Right renal cortex interstitium (tissue), 3 donors: ENCODE results near the gene ZNF235. TPM values are rescaled to one million over a fixed set of nuclear protein-coding genes. Genes with fewer than 3 reads are reported as not detected.
"Not testable (repeated sequence)": the region's sequence is repeated elsewhere in the genome, so short reads cannot be mapped to it uniquely, and the experiment has no call there.

ENCODE experiments used
- DNase-seq, 3 donors: peaks; one replicate each; pipeline ENCODE4 v3.0.0-alpha.2; 2013; ENCODE audit warnings: low read depth in 3 of 3, low spot score in 2 of 3
- polyA plus RNA-seq, 3 donors: library from polyadenylated mRNA; unstranded; fragments of 120-200 nt; gene quantifications; one replicate each; pipeline ENCODE4 v1.2.1, GENCODE V29; 2013; ENCODE audit not compliant: insufficient read length in 3 of 3

Gene ZNF235
- 10 to 100 TPM; 12.5 to 14.6 (median 13.2) TPM for polyA plus RNA-seq

DNA sequence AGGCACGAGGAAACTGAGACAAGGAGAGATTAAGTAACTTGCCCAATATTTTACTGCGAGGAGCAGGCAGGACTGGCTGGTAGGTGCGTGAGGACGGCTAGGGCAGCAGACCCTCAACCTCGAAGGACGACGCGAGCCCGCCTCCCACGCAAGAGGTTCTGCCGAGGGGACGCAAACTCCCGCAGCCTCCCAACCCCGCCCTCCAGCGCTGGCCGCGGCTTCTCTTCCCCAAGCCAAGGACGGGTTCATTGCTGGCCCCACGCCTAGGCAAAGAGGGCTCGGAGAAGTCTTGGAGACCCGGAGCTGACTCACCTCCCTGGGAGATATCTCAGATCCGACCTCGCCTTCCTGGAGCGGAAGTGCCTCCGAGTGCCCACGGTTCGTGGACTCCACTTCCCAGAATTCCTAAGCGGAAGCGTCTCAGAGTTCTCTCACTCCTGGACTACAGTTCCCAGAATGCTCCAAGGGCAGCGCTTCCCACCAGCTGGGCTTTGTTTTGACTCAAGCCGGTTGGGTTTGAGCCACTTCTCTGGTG lies at the start of gene ZNF235:
TSS of gene ZNF235 (minus strand) at position 367 of the 535 bp plus-strand sequence. CDS start 1,621 bp downstream, outside the sequence.
- DNase-seq, result peak; percentile 70 to 94 (median 85)

DNA sequence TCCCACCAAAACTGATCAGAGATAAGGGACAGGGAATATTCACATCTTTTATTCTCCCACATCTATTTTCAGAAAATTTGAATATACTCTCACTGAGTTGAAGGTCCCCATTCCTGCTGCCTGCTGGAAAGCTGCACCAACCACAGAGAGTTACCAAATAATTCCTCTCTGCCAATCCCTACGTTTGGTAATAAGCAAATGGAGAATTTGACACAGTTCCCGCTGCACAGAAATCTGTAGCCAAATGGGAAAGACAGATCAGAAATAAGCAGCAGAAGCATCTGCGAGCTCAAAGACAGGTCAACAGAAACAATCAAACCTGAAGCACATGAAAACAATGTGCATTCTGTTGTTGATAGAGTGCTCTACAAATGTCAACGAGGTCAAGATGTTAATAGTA lies 41.7 kb upstream of the ZNF235 start:
- no peak for DNase-seq

DNA sequence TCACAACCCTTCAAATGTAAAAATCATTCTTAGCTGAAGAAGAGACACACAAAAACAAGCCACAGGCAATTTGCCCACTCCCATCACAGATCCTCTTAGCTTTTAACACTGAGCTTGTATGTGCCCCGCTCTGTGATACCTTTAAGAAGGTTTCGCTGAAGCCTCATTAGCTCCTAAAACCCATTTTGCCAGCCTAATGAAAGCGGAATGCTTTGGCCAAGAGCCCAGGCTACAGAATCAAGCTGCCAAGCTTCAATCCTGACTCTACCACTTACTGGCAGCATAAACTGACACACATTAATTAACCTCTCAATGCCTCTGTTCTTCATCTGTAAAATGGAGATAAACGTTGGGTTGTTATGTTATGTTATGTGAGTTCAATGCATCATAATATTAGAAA lies 41.1 kb upstream of the ZNF235 start:
- no peak for DNase-seq

DNA sequence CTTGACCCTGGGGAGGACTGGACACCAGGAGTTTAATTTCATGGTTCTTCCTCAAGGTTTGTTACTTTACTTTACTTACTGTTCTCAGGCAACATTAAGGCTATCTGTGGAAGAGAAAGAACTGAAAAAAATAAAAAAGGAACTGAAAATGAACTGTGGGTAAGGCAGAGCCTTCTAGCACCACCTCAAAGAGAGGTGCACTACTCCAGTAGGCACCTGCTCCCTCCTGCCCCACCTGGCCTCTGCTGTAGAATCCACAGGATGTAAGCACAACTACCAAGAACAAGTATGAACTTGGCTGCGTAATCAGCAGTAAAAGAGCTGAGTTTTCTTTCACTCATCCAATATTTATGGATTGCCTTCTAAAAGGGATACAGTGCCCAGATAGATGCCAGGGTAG lies 39.4 kb upstream of the ZNF235 start:
- DNase-seq, result no peak

DNA sequence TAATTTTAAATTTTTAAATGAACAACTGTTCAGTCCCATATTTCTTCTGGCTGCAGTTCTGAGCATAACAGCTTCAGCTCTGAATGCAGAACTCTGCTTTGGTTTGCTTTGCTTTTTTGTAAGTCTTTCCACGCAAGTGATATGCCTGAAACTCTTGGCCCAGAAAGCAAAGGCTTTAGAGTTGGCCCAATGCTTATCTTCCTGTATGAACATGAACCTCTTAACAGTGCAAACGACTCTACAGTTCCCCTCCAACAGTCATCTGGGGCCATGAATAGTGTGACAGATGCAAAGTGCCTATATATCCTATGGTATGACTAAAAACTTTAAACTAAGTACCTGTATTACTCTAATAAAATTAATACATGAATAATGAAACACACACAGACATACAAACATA lies 37.0 kb upstream of the ZNF235 start:
- no peak for DNase-seq

DNA sequence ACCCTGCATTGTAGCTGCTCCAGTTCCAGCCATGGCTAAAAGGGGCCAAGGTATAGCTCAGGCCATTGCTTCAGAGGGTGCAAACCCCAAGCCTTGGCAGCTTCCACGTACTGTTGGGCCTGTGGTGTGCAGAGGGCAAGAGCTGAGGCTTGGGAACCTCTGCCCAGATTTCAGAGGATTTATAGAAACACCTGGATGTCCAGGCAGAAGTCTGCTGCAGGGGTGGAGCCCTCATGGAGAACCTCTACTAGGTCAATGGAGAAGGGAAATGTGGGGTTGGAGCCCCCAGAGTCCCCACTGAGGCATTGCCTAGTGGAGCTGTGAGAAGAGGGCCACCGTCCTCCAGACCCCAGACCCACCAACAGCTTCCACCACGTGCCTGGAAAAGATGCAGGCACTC lies 29.8 kb upstream of the ZNF235 start:
- not testable (repeated sequence) for DNase-seq

DNA sequence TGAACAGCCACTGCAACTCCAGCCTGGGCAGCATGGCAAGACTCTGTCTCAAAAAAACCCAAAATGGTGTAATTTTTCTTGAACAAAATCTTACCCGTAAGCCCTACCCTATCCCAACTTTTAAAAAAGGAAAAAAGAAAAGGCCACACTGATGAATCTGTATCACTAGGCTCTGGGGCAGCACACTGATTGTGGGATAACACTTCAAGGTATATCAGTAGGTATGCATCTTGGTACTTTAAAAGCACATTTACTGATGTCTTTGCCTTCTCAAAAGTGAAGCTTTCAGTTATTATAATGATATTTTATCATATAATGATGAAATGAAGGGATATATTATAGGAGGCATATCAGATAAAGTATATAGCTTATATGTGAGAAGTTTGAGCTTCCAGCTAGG lies 27.3 kb upstream of the ZNF235 start:
- DNase-seq, result no peak

DNA sequence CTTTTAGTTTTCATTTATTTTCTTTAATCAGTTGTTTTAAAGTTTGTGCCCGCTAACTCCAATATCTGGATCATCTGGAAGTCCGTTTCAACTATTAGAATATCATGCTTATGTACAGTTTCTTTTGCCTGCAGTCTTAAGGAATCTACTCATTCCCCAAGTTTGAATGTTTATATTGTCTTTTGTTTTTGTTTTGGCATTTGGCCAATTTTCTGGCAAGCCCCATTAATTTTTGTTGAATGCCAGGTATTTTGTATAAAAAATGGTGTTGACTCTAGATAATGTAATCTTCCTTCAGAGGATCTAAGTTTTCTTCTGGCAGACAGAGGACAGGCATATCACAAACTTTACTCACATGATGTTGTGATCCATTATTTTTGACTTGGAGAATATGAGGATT lies 11.1 kb upstream of the ZNF235 start:
- no peak for DNase-seq

DNA sequence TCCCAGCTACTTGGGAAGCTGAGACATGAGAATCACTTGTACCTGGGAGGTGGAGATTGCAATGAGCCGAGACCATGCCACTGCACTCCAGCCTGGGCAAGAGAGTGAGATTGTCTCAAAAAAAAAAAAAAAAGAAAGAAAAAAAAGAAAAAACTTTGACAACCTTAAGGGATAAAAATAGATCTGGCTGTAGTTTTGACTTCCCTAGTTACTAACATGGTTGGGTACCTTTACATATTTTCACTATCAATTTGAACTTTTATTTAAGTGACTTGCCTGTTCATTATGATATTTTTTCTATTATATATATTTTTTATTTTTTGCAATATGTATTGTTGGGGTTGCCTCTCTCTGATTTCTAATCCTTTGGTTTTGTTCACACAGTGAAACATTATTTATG lies 8.4 kb upstream of the ZNF235 start:
- DNase-seq, result no peak

DNA sequence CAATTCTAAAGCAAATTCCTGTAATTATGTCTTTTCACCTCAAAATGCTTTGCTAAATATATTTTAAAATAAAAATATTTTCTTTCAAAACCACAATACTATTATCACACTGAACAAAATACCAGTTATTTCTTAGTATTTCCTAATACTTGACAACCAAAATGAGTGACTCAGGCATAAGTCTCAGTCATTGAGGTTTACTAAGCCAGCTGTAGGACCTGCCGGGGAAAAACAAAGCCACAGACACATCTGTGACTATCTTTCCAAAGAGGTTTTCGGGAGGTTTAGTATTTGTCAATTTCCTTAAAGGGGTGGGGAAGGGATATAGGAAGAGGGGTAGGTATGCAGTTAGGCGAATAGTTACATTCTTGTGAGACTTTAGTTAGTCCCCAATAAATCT lies 3.2 kb upstream of the ZNF235 start:
- no peak for DNase-seq

DNA sequence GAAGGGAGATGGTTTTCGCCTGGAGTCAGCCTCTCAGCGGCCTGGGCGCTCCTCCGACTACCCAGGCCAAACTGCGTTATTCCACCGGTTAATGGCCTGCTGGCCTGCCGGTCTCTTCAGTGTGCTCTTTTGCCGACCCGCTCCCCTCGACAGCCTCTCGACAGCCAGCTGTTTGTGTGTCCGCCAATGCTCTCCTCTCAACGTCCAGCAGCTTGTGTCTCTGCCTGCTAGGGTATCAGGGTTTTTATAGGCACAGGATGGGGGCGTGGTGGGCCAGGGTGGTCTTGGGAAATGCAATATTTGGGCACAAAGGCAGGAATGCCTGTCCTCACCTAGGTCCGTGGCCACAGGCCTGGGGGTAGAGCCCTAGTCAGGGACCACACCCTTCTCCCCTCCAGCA lies 1.5 kb upstream of the ZNF235 start:
- no peak for DNase-seq

DNA sequence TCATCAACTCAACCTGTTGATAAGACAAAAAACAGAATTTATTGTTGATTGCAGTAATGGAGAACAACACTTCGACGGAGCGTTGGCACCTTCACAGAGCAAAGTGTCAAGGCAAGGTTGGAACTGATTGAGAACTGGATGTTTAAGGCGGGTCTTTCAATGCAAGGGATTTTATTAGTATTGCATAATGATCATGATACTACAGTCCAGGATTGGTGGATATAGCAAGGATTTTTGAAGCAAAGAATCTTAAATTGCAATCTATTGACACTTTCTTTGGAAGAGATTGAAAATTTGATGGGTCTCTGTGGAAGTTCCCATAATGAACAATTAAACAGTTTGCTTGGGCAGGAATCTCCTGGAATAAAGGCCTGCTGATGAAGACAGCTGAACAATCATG lies 632 bp upstream of the ZNF235 start:
- no peak for DNase-seq

DNA sequence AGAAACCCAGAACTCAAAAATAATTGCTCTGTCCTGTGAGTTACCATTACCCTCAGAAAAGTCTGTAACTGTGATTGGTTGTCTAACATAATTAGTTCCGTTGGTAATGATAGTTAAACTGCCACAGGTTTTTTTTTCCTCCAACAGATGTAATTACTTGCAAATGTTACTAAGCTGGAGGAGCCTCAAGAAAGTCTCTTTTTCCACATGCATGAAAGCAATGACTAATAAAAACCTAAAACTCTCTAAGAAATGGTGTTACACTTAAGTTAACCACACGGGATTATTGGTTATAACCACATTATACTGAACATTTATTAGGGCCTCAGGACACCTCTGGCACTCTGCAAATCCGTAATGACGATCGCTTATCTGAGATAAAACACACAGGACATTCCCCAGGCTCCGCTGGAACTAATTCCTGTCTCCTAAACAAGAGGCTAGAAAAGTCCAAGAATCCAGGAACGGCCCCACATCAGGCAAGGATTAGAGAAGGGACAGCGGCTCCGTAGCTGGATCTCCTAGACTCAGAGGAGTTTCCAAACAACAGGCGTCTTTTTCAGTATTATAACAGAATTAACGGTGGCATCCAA lies 753 bp downstream of the ZNF235 start:
- DNase-seq, result no peak

DNA sequence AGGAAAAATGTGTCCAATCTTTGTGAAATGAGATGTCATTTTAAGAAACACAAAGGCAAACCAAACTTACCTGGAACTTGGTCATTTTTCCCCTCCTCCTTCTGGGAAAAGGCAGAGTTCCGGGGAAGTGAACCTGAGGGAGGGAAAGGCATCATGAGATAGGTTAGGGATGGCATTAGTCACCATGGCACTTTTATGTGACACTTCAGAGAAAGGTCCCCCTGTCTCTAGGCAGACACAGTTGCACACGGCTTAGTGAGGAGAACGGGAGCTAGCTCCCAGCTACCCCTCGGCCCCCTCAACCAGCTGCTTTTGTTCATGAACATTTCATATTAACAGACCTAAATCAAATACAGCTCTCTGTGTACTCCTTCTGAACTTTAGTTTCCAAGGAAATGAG lies 1.5 kb downstream of the ZNF235 start:
- no peak for DNase-seq

DNA sequence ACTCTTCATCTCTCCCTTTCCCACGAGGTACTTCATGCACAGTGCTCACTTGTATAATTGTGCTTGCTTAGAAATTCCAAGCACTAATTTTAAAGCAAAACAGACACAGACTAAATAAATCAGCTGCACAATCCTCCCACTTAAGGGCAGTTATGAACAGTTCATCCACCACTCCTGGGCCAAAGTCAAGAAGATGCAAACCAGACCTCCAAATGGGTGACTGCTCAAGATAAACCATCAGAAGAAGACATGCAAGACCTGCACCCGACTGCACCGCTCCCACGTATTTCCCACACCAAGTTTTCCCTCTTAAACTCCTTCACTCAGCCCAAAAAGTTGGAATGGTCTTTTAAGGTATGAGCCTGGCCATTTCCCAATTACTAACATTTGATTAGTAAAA lies 19.9 kb downstream of the ZNF235 start:
- no peak for DNase-seq

DNA sequence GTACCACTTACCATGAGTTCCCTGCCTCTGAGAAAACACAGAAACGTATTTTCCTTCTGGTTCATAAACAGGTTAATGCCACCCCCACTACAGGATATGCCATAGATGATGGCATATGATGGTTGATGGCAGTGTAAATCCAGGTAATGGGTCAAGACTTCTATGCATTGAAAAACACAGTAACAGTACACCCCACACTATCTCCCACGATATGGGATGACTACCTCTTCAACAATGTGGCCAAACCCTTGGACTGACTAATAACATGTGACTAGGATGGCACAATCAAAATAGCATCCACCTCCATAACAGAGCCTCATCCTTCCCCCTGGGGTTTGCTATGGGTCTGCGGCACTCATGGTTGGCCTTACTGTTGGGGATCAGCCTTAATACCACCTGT lies 22.0 kb downstream of the ZNF235 start:
- no peak for DNase-seq

DNA sequence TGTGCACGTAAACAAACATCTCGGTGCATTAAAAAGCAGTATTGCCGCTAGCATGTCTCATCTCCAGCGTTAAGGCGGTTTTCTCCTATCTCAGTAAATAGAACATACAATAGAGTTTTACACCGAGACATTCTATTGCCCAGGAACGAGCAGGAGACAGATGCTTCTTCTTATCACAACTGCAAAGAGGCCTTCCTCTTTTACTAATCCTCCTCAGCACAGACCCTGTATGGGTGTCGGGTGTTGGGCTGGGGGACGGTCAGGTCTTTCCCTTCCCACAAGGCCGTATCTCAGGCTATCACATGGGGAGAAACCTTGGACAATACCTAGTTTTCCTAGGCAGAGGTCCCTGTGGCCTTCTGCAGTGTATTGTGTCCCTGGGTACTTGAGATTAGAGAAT lies 23.9 kb downstream of the ZNF235 start:
- no peak for DNase-seq

DNA sequence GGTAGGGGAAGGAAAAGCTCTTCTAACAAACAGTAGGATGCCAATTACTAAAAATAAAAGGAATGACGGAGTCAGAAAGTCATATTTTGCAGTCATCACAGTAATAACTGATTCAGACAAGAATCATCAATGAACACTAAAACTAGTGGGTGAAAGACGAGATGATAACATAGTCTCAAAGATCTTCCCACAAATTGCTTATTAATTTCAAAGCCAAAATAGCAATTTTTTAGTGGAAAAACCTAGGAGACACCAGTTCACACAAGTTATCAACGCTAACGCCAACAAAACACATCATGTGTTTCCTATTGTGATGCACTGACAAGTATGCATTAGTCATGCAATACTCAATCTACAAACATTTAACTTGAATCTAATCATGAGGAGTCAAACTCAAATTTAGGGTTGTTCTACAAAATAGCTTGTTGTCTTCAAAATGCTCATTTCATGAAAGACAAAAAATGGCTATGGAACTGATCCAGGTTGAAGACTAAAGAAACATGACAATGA lies 26.6 kb downstream of the ZNF235 start:
- DNase-seq, result no peak

DNA sequence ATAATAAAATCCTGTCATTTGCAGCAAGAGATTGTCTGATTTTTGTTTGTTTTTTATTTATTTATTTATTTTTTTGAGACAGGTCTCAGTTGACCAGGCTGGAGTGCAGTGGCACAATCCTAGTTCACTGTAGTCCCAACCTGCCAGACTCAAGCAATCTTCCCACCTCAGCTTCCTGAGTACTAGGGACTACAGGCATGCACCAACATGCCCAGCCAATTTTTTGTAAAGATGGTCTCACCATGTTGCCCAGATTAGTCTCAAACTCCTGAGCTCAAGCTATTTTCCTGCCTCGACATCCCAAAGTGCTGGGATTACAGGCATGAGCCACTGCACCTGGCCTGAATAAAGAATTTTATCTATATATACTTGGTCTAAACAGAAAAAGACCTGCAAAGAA lies 27.5 kb downstream of the ZNF235 start:
- DNase-seq, result no peak

DNA sequence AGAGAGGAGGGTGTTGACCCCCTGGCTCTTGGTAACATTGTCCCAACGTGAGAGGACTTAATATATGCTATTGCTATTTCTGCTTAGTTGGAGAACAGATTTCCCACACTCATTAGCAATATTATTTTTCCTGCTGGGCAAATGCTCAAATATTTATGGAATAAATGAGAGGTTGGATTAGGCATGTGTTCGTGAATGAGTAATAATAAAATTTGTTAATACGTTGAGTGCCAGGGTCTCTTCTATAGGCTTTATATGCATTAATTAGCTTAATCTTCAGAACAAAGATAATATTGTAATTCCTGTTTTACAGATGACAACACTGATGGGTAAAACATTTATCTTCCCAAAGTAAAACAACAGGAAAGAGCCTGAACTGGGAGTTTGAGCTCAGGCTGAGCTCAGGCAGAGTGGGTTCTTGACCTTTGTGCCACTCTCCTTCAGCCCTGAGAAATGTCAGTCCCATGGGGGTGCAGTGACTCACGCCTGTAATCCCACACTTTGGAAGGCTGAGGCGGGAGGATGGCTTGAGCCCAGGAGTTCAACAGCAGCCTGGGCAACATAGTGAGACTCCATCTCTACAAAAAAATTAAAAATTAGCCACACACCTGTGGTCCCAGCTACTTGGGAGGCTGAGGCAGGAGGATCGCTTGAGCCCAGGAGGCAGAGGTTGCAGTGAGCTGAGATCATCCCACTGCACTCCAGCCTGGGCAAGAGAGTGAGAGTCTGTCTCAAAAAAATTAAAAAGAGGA lies 44.0 kb downstream of the ZNF235 start:
- no peak for DNase-seq

DNA sequence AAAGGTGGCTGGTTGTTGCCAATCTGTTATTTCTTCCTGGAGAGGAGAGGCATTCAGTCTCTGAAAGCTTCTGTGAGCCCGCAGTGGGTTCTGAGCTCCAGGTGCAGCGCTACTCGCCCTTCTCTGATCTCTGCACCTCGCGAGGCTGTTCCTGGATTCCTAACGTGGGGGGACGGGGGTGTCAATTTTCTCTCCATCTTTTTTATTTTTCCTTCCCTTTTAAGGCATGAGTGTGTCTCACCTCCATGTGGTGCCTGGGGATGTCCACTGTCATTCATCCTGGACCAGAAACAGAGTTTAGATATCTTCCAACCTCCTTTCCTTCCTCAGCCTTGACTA lies 44.5 kb downstream of the ZNF235 start:
- DNase-seq, result no peak

DNA sequence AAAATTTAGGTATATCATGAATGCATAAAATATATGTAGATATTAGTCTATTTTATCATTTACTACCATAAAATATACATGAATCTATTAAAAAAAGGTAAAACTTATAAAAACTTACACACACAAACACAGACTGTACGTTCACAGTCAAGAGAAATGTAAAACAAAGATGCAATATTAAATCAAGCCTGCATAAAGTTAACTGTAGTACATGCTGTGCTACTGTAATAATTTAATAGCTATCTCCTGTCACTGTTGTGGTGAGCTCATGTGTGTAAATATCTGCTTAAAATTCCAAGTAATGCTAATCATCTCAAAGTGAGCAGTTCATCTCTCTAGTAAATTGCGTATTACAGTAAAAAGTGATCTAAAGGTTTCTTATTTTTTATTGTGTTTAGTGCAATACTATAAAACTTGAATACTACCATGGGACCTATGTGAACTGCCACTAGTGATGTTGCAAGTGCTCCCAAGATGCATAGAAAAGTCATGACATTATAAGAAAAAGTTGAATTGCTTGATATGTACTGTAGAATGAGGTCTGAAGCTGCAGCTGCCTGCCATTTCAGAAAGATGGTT lies 45.9 kb downstream of the ZNF235 start:
- no peak for DNase-seq
